HCT116 (cell line): ENCODE measurements around the gene PDE7B. TPM values are rescaled to one million over a fixed set of nuclear protein-coding genes. Genes with fewer than 3 reads are reported as not detected.

Source experiments
- ATAC-seq: fragments of 200-7000 bp; cut with Tn5 transposase; 2 replicates; pipeline ENCODE4 v1.9.1; 2020; ENCODE audit warnings: mild to moderate bottlenecking, moderate library complexity
- BruUV-seq: library from RNA; stranded (reverse); fragments of 400-500 nt; replicated peaks from 2 replicates; lab custom pipeline; 2021; lab: Mats Ljungman, UMichigan
- CTCF ChIA-PET: fragments of 300-600 bp; sonication (Branson Sonifier 250); formaldehyde crosslinking; loops from one replicate; lab custom pipeline; 2021; ENCODE audit warnings: antibody characterized with exemption; lab: Charles Lee
- POLR2A ChIA-PET: fragments of 300-600, 350-600 bp; sonication (Branson Sonifier 250); formaldehyde crosslinking; loops from one replicate; lab custom pipeline; 2021; ENCODE audit warnings: antibody characterized with exemption; lab: Charles Lee
- RAD21 ChIA-PET, 2 experiments: fragments of 300-600 bp; sonication (Branson Sonifier 250); formaldehyde crosslinking; loops; one replicate each; lab custom pipeline; 2023; ENCODE audit warnings: low total read pairs in 2 of 2; ENCODE audit not compliant: uncharacterized antibody in 2 of 2, unreplicated experiment in 2 of 2, low non-redundant PET in 1 of 2; lab: Charles Lee
- DNase-seq: peaks from one replicate; pipeline ENCODE4 v3.0.0-alpha.2; 2010; ENCODE audit warnings: low read depth, low spot score
- H2AFZ ChIP-seq: fragments of 200-600 bp; shearing (Covaris generic), sonication (generic); 2 replicates; pipeline ENCODE4 v1.6.1; 2017; ENCODE audit warnings: low read depth, mixed run types, mixed read lengths, antibody characterized with exemption, low read length; ENCODE audit not compliant: poor library complexity, severe bottlenecking
- H3K27ac ChIP-seq: 2 replicates; pipeline ENCODE4 v1.5.1; 2012; ENCODE audit warnings: low read depth, low read length
- H3K27me3 ChIP-seq: fragments of 200-600 bp; sonication (generic); 2 replicates; pipeline ENCODE4 v1.6.1; 2016; ENCODE audit warnings: mixed run types, low read length, mixed read lengths; ENCODE audit not compliant: insufficient read depth
- H3K36me3 ChIP-seq, 2 experiments: fragments of 200-500 bp in 1 of 2; fragments of 200-600 bp in 1 of 2; sonication (Bioruptor generic) in 1 of 2; sonication (generic) in 1 of 2; 2 replicates each; pipeline versions ENCODE4 v1.5.1 to v1.6.1; 2014 to 2016; ENCODE audit warnings: low read length in 2 of 2, inconsistent platforms in 1 of 2, mixed read lengths in 1 of 2, mixed run types in 1 of 2; ENCODE audit not compliant: insufficient read depth in 2 of 2, control insufficient read depth in 1 of 2
- H3K4me1 ChIP-seq, 2 experiments: fragments of 200-600 bp in 1 of 2; sonication (generic) in 1 of 2; 2 replicates each; pipeline versions ENCODE4 v1.5.1 to v1.6.1; 2012 to 2017; ENCODE audit warnings: low read length in 2 of 2, inconsistent platforms in 1 of 2, mild to moderate bottlenecking in 1 of 2, mixed read lengths in 1 of 2, mixed run types in 1 of 2, moderate library complexity in 1 of 2; ENCODE audit not compliant: insufficient read depth in 2 of 2, control insufficient read depth in 1 of 2
- H3K4me2 ChIP-seq: fragments of 200-600 bp; sonication (generic); 2 replicates; pipeline ENCODE4 v1.6.1; 2017; ENCODE audit warnings: mixed run types, low read length, mixed read lengths
- H3K4me3 ChIP-seq, 2 experiments: fragments of 200-600 bp in 1 of 2; sonication (generic) in 1 of 2; replicated peaks in 1 of 2; 2 replicates each; pipeline ENCODE4 v1.5.1; 2011 to 2016; ENCODE audit warnings: low read length in 2 of 2, control low read depth in 1 of 2, low read depth in 1 of 2, mild to moderate bottlenecking in 1 of 2, mixed read lengths in 1 of 2, mixed run types in 1 of 2
- H3K79me2 ChIP-seq: fragments of 200-600 bp; sonication (generic); 2 replicates; pipeline ENCODE4 v1.6.1; 2017; ENCODE audit warnings: mild to moderate bottlenecking, mixed run types, low read length, moderate library complexity, mixed read lengths; ENCODE audit not compliant: insufficient read depth
- H3K9ac ChIP-seq: fragments of 200-600 bp; sonication (generic); 2 replicates; pipeline ENCODE4 v1.6.1; 2016; ENCODE audit warnings: low read length, mixed read lengths
- H3K9me2 ChIP-seq: fragments of 200-600 bp; sonication (generic), shearing (Covaris generic); 2 replicates; pipeline ENCODE4 v1.6.1; 2017; ENCODE audit warnings: mixed run types, mild to moderate bottlenecking, moderate library complexity; ENCODE audit not compliant: insufficient read depth
- H3K9me3 ChIP-seq, 2 experiments: fragments of 200-500 bp in 1 of 2; fragments of 200-600 bp in 1 of 2; sonication (Bioruptor generic) in 1 of 2; sonication (generic) in 1 of 2; 2 replicates each; pipeline ENCODE4 v1.6.1; 2014 to 2017; ENCODE audit warnings: low read length in 2 of 2, mixed read lengths in 2 of 2, inconsistent platforms in 1 of 2, low read depth in 1 of 2, mild to moderate bottlenecking in 1 of 2, mixed run types in 1 of 2, moderate library complexity in 1 of 2; ENCODE audit not compliant: control insufficient read depth in 1 of 2, insufficient read depth in 1 of 2
- H4K20me1 ChIP-seq: fragments of 200-600 bp; sonication (generic), shearing (Covaris generic); 2 replicates; pipeline ENCODE4 v1.6.1; 2017; ENCODE audit warnings: mixed run types, mild to moderate bottlenecking, moderate library complexity; ENCODE audit not compliant: insufficient read depth
- ATF3 ChIP-seq: IDR thresholded peaks from 2 replicates; pipeline ENCODE4 v1.6.1; 2012
- CBX3 ChIP-seq: IDR thresholded peaks from 2 replicates; pipeline ENCODE4 v1.6.1; 2012; ENCODE audit warnings: low read depth
- CEBPB ChIP-seq: IDR thresholded peaks from 2 replicates; pipeline ENCODE4 v1.6.1; 2012; ENCODE audit warnings: low read depth
- CTCF ChIP-seq, 3 experiments: fragments of 200-600 bp in 1 of 3; sonication (generic) in 1 of 3; IDR thresholded peaks in 2 of 3; conservative IDR thresholded peaks in 1 of 3; 2 replicates each; pipeline ENCODE4 v1.5.1; 2012 to 2017; ENCODE audit warnings: low read depth in 2 of 3, low read length in 2 of 3, antibody characterized with exemption in 1 of 3, borderline replicate concordance in 1 of 3, control low read depth in 1 of 3, mild to moderate bottlenecking in 1 of 3, mixed read lengths in 1 of 3, mixed run types in 1 of 3, moderate library complexity in 1 of 3; ENCODE audit not compliant: insufficient read depth in 1 of 3
- ELF1 ChIP-seq: IDR thresholded peaks from 2 replicates; pipeline ENCODE4 v1.6.1; 2012; ENCODE audit warnings: low read depth, borderline replicate concordance
- EZH2 ChIP-seq: fragments of 200-600 bp; sonication (generic); IDR thresholded peaks from 2 replicates; pipeline ENCODE4 v1.6.1; 2017; ENCODE audit warnings: antibody characterized with exemption, mixed run types
- EZH2phosphoT487 ChIP-seq: fragments of 200-600 bp; IDR thresholded peaks from 2 replicates; pipeline ENCODE4 v1.6.1; 2018; ENCODE audit warnings: antibody characterized with exemption, borderline replicate concordance
- FOSL1 ChIP-seq: IDR thresholded peaks from 2 replicates; pipeline ENCODE4 v1.6.1; 2012; ENCODE audit warnings: low read depth
- JUND ChIP-seq: IDR thresholded peaks from 2 replicates; pipeline ENCODE4 v1.6.1; 2012
- MAX ChIP-seq: IDR thresholded peaks from 2 replicates; pipeline ENCODE4 v1.6.1; 2012
- POLR2A ChIP-seq: IDR thresholded peaks from 2 replicates; pipeline ENCODE4 v1.7.0; 2011; ENCODE audit warnings: borderline replicate concordance; ENCODE audit not compliant: insufficient read depth, insufficient read length; ENCODE audit errors: extremely low read depth
- POLR2AphosphoS5 ChIP-seq: IDR thresholded peaks from 2 replicates; pipeline ENCODE4 v1.6.1; 2011; ENCODE audit warnings: mild to moderate bottlenecking, low read depth, low read length, moderate library complexity
- RAD21 ChIP-seq: IDR thresholded peaks from 2 replicates; pipeline ENCODE4 v1.6.1; 2012; ENCODE audit warnings: low read depth, mild to moderate bottlenecking
- REST ChIP-seq: IDR thresholded peaks from 2 replicates; pipeline ENCODE4 v1.6.1; 2012; ENCODE audit warnings: low read depth
- SIN3A ChIP-seq: IDR thresholded peaks from 2 replicates; pipeline ENCODE4 v1.6.1; 2012; ENCODE audit warnings: low read depth
- SP1 ChIP-seq: IDR thresholded peaks from 2 replicates; pipeline ENCODE4 v1.6.1; 2012; ENCODE audit warnings: low read depth
- SRF ChIP-seq: IDR thresholded peaks from 2 replicates; pipeline ENCODE4 v1.6.1; 2012; ENCODE audit warnings: low read depth
- ZBTB33 ChIP-seq: IDR thresholded peaks from 2 replicates; pipeline ENCODE4 v1.6.1; 2011; ENCODE audit warnings: mild to moderate bottlenecking, low read length, moderate library complexity; ENCODE audit not compliant: insufficient replicate concordance; ENCODE audit errors: extremely low read depth
- ZFX ChIP-seq: fragments of 450-650 bp; IDR thresholded peaks from 2 replicates; pipeline ENCODE4 v1.6.1; 2017
- ZNF274 ChIP-seq: fragments of 200-500 bp; sonication (Bioruptor generic); IDR thresholded peaks from 2 replicates; pipeline ENCODE4 v1.6.1; 2014; ENCODE audit warnings: mild to moderate bottlenecking, low read depth, low read length, inconsistent platforms
- intact Hi-C: fragments of 100-400 bp; cut with micrococcal nuclease; formaldehyde crosslinking; loops from 2 replicates; pipeline ENCODE4 v1.10.0; 2022
- total RNA-seq: library from RNA; stranded (reverse); gene quantifications from one replicate; pipeline ENCODE4 v1.2.1, GENCODE V29; 2021; ENCODE audit not compliant: unreplicated experiment

Gene PDE7B
- total RNA-seq, 1 experiment from 2014 or later, result 0.61 TPM

GRCh38 chr6:136134268-136134667, 282.8 kb downstream of the PDE7B start:
- TF ChIP-seq ELF1 (no peak), RAD21 (no peak), EZH2 (no peak), ATF3 (no peak), ZBTB33 (no peak), CTCF (IDR thresholded peaks at IDR 0.05 in 2 of 3, conservative IDR thresholded peaks at IDR 0.05 in 1 of 3; ENCODE audit: borderline replicate concordance in 1 of 3, insufficient read depth in 1 of 3, low read depth in 2 of 3, low read length in 2 of 3) (no peak), REST (no peak), SIN3A (no peak), MAX (no peak), POLR2A (no peak), JUND (no peak), SRF (no peak), SP1 (no peak), POLR2AphosphoS5 (no peak), ZFX (no peak), ZNF274 (no peak), EZH2phosphoT487 (no peak), CBX3 (no peak), CEBPB (no peak), FOSL1 (no peak)
- ChIA-PET CTCF (no interaction called here), RAD21 (no interaction called here), POLR2A (no interaction called here)
- no peaks in the 10 kb centered on the region for H3K9me2 ChIP-seq
- ATAC-seq, result no peak
- no peaks in the 10 kb centered on the region for H3K36me3 ChIP-seq
- BruUV-seq, result no TSS peak
- H3K4me3 ChIP-seq, result no peak overlapping the region
- H3K9ac ChIP-seq, result no peak overlapping the region
- no peaks in the 10 kb centered on the region for H3K4me1 ChIP-seq
- no peak overlapping the region for H3K4me2 ChIP-seq
- H3K79me2 ChIP-seq, result no peaks in the 10 kb centered on the region
- H4K20me1 ChIP-seq, result no peaks in the 10 kb centered on the region
- H3K27me3 ChIP-seq, result no peaks in the 10 kb centered on the region
- no peak overlapping the region for H3K27ac ChIP-seq
- intact Hi-C loops, result no loop called here
- H2AFZ ChIP-seq, result no peak overlapping the region
- H3K9me3 ChIP-seq, result no peaks in the 10 kb centered on the region
- no peak for DNase-seq
